ENCODE results near the gene ADARB1.

The ADARB1 gene

GRCh38 chr21:45196620-45197019 lies 122.2 kb downstream of the ADARB1 start:
- DNase-seq (ENCODE audit: low read depth), result no peak
- TF ChIP-seq, protein P1, sequence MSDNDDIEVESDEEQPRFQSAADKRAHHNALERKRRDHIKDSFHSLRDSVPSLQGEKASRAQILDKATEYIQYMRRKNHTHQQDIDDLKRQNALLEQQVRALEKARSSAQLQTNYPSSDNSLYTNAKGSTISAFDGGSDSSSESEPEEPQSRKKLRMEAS (IDR thresholded peaks at IDR 0.05; ENCODE audit: low read depth, low read length), result no peak
- no peak for TF ChIP-seq POLR2A (IDR thresholded peaks at IDR 0.05; ENCODE audit: extremely low read depth, insufficient read length)
- no peak for TF ChIP-seq CTCF (IDR thresholded peaks at IDR 0.05; ENCODE audit: low read depth, low read length)
- no peak for TF ChIP-seq MYC (IDR thresholded peaks at IDR 0.05; ENCODE audit: low read depth, low read length)
- no peak overlapping the region for H3K4me3 ChIP-seq (ENCODE audit: low read depth, low read length)

- no peak for TF ChIP-seq POLR2A (IDR thresholded peaks at IDR 0.05; ENCODE audit: extremely low read depth, insufficient read length)
- TF ChIP-seq, protein P1 (IDR thresholded peaks at IDR 0.05; ENCODE audit: low read depth, low read length), result no peak
- TF ChIP-seq MYC (IDR thresholded peaks at IDR 0.05; ENCODE audit: low read depth, low read length), result no peak
- TF ChIP-seq CTCF (IDR thresholded peaks at IDR 0.05; ENCODE audit: low read depth, low read length), result no peak
- H3K4me3 ChIP-seq (ENCODE audit: low read depth, low read length), result no peak overlapping the region
- DNase-seq (ENCODE audit: low read depth), result no peak
Measured at GRCh38 chr21:45199201-45199600, 124.8 kb downstream of the ADARB1 start.

DNA sequence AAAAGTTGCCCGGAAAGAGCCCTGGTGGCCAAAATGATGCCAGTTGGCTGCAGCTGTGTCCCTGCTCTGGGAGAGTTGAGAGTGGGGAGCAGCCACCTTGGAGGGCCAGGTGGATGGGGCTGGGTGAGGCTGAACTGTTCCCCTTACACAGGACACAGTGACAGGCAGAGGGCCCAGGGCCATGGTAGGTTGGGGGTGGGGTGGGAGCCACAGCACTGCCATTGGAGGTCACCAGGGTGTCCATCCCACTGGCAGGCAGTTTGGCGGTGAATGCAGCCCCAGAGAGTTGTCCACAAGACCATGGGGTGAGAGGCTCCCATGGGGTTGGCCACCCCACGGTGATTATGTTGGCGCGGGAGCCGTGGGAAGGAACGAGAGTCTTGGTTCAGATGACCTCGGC lies 125.7 kb downstream of the ADARB1 start:
- DNase-seq (ENCODE audit: low read depth), result no peak
- no peak overlapping the region for H3K4me3 ChIP-seq (ENCODE audit: low read depth, low read length)
- TF ChIP-seq, protein P1 (IDR thresholded peaks at IDR 0.05; ENCODE audit: low read depth, low read length), result no peak
- TF ChIP-seq POLR2A (IDR thresholded peaks at IDR 0.05; ENCODE audit: extremely low read depth, insufficient read length) (no peak), CTCF (IDR thresholded peaks at IDR 0.05; ENCODE audit: low read depth, low read length) (no peak), MYC (IDR thresholded peaks at IDR 0.05; ENCODE audit: low read depth, low read length) (no peak)

DNA sequence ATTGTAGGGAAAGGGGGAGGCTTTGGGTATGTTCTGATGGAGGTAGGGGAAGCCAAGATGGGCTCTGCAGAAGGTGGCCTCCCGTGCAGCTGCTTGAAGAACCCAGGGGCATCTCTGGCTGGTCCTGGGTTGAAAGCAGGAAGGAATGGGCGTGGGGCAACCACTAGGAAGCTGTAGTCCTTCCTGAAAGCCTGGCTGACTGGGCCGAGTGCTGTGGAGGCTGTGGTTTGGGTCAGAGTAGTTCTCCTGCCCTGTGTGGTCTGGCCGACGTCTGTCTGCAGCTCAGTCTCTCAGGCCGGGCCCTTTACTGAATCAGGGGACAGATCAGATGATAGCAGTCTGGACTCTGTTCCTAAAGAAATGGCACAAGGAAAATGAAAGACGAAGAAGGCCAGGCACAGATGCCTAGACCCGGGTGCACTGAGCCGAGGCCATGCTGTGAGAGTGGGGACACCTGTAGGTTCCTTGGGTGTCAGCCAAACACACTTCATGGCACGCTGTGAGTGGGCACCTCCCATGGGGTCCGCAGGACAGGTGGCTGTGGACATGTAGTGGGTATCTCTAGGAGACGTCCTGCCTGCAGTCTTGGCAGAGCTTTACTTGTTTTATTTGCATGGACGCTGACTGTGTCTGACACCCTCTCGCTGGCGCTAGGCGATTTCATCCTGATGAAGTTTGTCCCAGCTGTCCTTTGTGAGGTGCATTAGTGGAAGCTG lies 126.4 kb downstream of the ADARB1 start:
- no peak overlapping the region for H3K4me3 ChIP-seq (ENCODE audit: low read depth, low read length)
- no peak for DNase-seq (ENCODE audit: low read depth)
- no peak for TF ChIP-seq CTCF (IDR thresholded peaks at IDR 0.05; ENCODE audit: low read depth, low read length)
- TF ChIP-seq POLR2A (IDR thresholded peaks at IDR 0.05; ENCODE audit: extremely low read depth, insufficient read length), result no peak
- TF ChIP-seq, protein P1 (IDR thresholded peaks at IDR 0.05; ENCODE audit: low read depth, low read length), result no peak
- TF ChIP-seq MYC (IDR thresholded peaks at IDR 0.05; ENCODE audit: low read depth, low read length), result no peak

DNA sequence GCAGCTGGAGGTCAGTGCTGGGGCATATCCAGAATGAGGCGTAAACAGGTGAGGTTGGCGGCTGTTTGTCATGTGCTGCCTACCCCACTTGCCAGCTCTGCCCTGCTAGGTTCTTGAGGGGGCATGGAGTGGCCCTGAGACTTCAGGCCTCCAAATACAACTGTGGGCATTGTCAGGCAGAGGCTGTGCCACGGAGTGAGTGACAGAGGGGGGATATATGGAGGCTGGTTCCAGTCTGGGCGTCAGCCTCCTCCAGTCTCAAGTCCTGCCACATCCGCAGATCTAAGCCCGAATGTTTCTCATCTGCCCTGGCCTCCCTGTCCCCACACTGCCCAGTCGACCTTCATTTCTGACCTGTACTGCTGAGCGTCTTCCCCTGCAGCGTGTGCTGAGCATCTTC lies 128.0 kb downstream of the ADARB1 start:
- no peak for TF ChIP-seq MYC (IDR thresholded peaks at IDR 0.05; ENCODE audit: low read depth, low read length)
- TF ChIP-seq, protein P1 (IDR thresholded peaks at IDR 0.05; ENCODE audit: low read depth, low read length), result no peak
- no peak for TF ChIP-seq CTCF (IDR thresholded peaks at IDR 0.05; ENCODE audit: low read depth, low read length)
- TF ChIP-seq POLR2A (IDR thresholded peaks at IDR 0.05; ENCODE audit: extremely low read depth, insufficient read length), result no peak
- H3K4me3 ChIP-seq (ENCODE audit: low read depth, low read length), result no peak overlapping the region
- DNase-seq (ENCODE audit: low read depth), result no peak

Data from NB4 (cell line).